ENCODE data around the gene THEMIS. TPM values are rescaled to one million over a fixed set of nuclear protein-coding genes. Genes with fewer than 3 reads are reported as not detected.

Gene THEMIS
- total and polyA plus RNA-seq, 10 of the 15 experiments (the other 5 are each of a cell fraction or from before 2014, with no cell fraction given) = 0.06 to 1.5 (median 0.08) TPM; not detected in 6

DNA sequence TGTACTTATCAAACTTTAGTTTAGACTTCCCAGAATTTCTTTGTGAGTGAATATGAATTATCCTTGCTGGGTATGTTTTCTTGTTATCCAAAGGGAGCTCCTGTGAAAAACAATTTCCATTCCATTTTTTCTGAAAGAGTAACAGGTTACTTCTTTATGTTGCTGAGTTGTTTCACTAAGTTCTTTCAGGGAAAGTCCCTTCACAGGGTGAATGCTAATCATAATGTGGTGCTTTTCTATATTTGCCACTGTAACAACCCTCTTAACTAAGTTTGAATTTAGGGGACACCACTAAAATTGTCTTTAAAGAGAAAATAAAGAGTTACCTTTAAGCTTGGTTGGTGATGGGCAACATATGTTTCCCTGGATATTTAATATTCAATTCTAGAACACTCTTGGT is 79.4 kb downstream of the THEMIS start (continued):
- no peak for TF ChIP-seq ZBTB40 (IDR thresholded peaks at IDR 0.05; ENCODE audit: borderline replicate concordance)
- TF ChIP-seq ESRRA (IDR thresholded peaks at IDR 0.05; ENCODE audit: low read length) = no peak
- no peak for TF ChIP-seq MXI1 (IDR thresholded peaks at IDR 0.05; ENCODE audit: low read depth, low read length)
- TF ChIP-seq BMI1 (IDR thresholded peaks at IDR 0.05; ENCODE audit: borderline replicate concordance) = no peak
- no peak for TF ChIP-seq TCF3 (IDR thresholded peaks at IDR 0.05; ENCODE audit: borderline replicate concordance, insufficient read depth, low read depth, low read length)
- no peak for TF ChIP-seq FOXK2 (IDR thresholded peaks at IDR 0.05)
- no peak for TF ChIP-seq RAD51 (IDR thresholded peaks at IDR 0.05)
- TF ChIP-seq ZNF687 (IDR thresholded peaks at IDR 0.05) = no peak

Measured in GM12878 (cell line).